ENCODE measurements around the gene ZNF280B. TPM values are rescaled to one million over a fixed set of nuclear protein-coding genes. Genes with fewer than 3 reads are reported as not detected.
A peak's percentile ranks its signal among the peaks of the same experiment; 100 is the strongest.

The ZNF280B gene
- total and polyA plus RNA-seq, 2 experiments from 2014 or later = 0.86 to 1.9 TPM

- H3K4me3 ChIP-seq = no peak overlapping the region
- H3K36me3 ChIP-seq = no peaks in the 10 kb centered on the region
- H3K27ac ChIP-seq = no peak overlapping the region
- peak in 1 of 2 donors; percentile 4 for DNase-seq (ENCODE audit: low read depth in 1 of 2, low spot score in 1 of 2)
- H3K9me3 ChIP-seq (ENCODE audit: low read depth) = no peaks in the 10 kb centered on the region
- TF ChIP-seq, protein P1, sequence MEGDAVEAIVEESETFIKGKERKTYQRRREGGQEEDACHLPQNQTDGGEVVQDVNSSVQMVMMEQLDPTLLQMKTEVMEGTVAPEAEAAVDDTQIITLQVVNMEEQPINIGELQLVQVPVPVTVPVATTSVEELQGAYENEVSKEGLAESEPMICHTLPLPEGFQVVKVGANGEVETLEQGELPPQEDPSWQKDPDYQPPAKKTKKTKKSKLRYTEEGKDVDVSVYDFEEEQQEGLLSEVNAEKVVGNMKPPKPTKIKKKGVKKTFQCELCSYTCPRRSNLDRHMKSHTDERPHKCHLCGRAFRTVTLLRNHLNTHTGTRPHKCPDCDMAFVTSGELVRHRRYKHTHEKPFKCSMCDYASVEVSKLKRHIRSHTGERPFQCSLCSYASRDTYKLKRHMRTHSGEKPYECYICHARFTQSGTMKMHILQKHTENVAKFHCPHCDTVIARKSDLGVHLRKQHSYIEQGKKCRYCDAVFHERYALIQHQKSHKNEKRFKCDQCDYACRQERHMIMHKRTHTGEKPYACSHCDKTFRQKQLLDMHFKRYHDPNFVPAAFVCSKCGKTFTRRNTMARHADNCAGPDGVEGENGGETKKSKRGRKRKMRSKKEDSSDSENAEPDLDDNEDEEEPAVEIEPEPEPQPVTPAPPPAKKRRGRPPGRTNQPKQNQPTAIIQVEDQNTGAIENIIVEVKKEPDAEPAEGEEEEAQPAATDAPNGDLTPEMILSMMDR (IDR thresholded peaks at IDR 0.05; ENCODE audit: low read depth, low read length) = peak; percentile 37
- H3K4me1 ChIP-seq (ENCODE audit: low read depth) = no peaks in the 10 kb centered on the region
- no peaks in the 10 kb centered on the region for H3K27me3 ChIP-seq
Measured at GRCh38 chr22:22462813-22463567, 45.6 kb downstream of the ZNF280B start.

GRCh38 chr22:22461583-22461982 lies 47.0 kb downstream of the ZNF280B start:
- Histone ChIP-seq H3K27ac (no peak overlapping the region), H3K4me3 (no peak overlapping the region), H3K4me1 (ENCODE audit: low read depth) (no peaks in the 10 kb centered on the region), H3K36me3 (no peaks in the 10 kb centered on the region), H3K27me3 (no peaks in the 10 kb centered on the region), H3K9me3 (ENCODE audit: low read depth) (no peaks in the 10 kb centered on the region)
- no peak for DNase-seq (ENCODE audit: low read depth in 1 of 2, low spot score in 1 of 2)
- TF ChIP-seq, protein P1 (IDR thresholded peaks at IDR 0.05; ENCODE audit: low read depth, low read length) = no peak

GRCh38 chr22:22461111-22461510 lies 47.4 kb downstream of the ZNF280B start:
- Histone ChIP-seq H3K27me3 (no peaks in the 10 kb centered on the region), H3K4me3 (no peak overlapping the region), H3K9me3 (ENCODE audit: low read depth) (no peaks in the 10 kb centered on the region), H3K27ac (no peak overlapping the region), H3K4me1 (ENCODE audit: low read depth) (no peaks in the 10 kb centered on the region), H3K36me3 (no peaks in the 10 kb centered on the region)
- no peak for DNase-seq (ENCODE audit: low read depth in 1 of 2, low spot score in 1 of 2)
- TF ChIP-seq, protein P1 (IDR thresholded peaks at IDR 0.05; ENCODE audit: low read depth, low read length) = no peak

- no peaks in the 10 kb centered on the region for H3K27me3 ChIP-seq
- peak in 1 of 2 donors; percentile 7 for DNase-seq (ENCODE audit: low read depth in 1 of 2, low spot score in 1 of 2)
- H3K27ac ChIP-seq = no peak overlapping the region
- no peaks in the 10 kb centered on the region for H3K9me3 ChIP-seq (ENCODE audit: low read depth)
- H3K36me3 ChIP-seq = no peaks in the 10 kb centered on the region
- TF ChIP-seq, protein P1 (IDR thresholded peaks at IDR 0.05; ENCODE audit: low read depth, low read length) = no peak
- no peaks in the 10 kb centered on the region for H3K4me1 ChIP-seq (ENCODE audit: low read depth)
- H3K4me3 ChIP-seq = no peak overlapping the region
Measured at GRCh38 chr22:22460635-22461034, 47.9 kb downstream of the ZNF280B start.

DNA sequence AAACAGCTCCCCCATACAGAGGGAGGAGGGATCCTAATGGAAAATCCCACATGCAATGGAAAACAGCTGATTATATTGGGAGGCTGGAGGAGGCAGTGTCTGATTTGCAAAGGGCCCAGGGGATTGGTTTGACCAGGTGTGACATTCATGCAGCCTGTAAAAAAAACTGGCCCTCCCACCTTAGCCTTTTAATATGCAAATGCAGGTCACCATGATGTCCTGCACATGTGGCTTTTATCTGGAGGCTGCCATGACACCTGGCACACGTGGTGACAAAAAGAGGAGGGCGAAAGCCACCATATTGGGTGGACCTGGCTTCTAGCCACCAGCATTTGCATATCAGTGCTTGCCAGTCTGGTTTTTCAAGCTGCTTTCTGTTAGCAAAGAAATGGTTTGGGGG lies 48.5 kb downstream of the ZNF280B start:
- H3K27ac ChIP-seq = no peak overlapping the region
- no peak for DNase-seq (ENCODE audit: low read depth in 1 of 2, low spot score in 1 of 2)
- H3K27me3 ChIP-seq = no peaks in the 10 kb centered on the region
- TF ChIP-seq, protein P1 (IDR thresholded peaks at IDR 0.05; ENCODE audit: low read depth, low read length) = no peak
- H3K4me3 ChIP-seq = no peak overlapping the region
- no peaks in the 10 kb centered on the region for H3K9me3 ChIP-seq (ENCODE audit: low read depth)
- H3K4me1 ChIP-seq (ENCODE audit: low read depth) = no peaks in the 10 kb centered on the region
- no peaks in the 10 kb centered on the region for H3K36me3 ChIP-seq

Measured in cardiac muscle cell (in vitro differentiated cells and primary cell).